Measurements from ENCODE around the gene ENHO.

The ENHO gene

DNA sequence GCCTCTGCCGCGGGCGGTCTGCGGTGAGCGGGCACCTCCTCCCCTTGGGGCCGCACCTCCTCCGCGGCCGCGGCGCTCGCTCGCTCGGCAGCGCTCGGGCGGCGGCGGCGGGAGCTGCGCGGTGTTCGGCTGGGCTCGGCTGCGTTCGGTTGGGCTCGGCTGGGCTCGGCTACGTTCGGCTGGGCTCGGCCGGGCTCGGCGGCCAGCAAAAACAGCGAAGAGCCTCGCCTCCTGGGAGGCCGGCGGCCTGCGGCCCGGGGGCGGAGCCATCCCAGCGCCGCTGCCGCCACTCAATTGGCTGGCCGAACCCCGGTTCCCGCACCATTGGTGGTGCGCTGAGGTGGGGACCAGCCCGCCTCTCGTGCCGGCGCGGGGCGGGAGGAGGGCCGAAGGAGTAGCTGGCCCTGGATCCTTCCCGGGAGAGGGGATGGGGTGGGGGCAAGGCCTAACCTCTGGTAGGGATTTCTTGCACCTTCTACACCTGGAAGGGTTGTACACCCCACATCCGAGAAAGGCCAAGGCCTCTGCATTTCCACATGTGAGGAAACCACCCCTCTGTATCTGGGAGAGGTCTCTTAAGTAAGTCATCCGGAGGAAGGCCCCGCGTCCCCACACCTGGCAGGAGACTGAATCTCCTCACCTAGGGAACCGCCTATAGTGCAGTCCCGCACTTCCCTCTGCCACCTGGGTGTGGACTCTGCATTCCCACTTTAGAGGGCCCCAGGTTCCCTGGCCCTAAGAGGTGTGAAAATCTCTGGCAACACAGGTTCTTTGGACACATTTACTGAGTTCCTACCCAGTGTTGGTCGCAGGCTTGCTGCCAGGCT lies at the start of gene ENHO:
Gene ENHO, minus strand, starts transcription at position 20 of the 827 bp plus-strand sequence. CDS start 1,295 bp downstream, outside the sequence.
- peak; percentile 99 for DNase-seq (ENCODE audit: low spot score)

DNA sequence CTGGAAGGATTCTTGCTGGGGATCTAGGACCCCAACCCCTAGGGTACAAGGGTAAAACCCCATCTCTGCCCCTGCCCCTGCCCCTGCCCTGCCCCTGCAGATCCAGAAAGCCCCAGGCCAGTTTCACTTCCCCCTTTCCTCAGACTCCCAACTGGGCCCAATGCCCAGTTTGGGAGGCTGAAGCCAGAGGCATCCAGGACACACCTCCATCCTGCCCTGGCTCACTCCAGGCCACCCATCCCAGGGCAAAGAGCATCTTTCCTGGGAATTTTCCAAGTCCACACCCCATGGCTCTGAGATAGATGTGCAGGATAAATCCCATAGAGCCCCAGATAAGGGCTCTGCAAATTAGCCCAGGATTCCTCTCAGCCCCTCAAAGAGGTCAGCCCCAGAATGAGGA lies 49.3 kb upstream of the ENHO start:
- DNase-seq (ENCODE audit: low spot score), result no peak

DNA sequence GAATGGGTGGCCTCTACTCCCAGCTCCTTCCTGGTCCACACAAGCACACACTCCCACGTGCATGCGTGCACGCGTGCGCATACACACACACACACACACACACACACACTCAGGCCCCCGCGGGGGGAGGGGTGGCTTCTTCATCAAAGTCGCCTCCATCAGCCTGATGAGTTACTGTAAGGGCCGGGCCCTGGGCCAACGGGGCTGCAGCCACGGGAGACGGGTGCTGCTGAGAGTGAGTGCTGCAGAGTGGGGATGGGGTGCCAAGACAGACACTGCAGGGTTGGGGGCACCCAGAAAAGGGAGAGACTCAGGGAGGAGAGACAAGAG lies 48.7 kb upstream of the ENHO start:
- no peak for DNase-seq (ENCODE audit: low spot score)

DNA sequence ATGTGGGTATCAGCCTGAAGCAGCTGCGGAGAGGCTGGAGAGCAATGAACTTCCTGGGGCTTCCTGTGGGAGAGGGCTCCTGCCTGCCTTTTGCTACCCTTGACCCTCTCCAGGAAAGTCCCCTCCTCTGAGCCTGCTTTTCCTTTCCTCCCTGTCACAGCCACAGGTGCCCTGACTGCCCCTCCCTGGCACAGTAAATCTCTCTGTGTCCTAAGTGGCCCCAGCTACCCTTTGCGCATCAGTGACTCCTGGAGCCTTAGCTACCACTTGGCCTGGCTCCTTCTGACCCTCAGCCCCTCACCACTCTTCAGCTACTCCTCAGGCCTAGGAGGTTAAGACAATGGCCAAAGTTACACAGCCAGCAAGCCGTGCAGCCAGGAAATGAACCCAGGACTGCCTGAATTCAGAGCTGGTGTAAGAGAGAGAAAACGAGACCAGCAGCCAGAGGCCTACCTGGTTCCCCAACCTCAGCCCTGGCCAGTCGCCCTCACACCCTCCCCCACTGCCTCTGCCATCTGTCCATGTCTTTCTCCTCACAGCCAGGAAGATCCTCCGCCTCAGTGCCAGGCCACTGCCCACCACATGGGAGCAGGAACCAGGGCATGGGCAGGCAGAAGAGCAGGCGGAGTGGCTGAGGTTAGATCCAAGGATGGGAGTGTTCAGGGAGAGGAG lies 48.2 kb upstream of the ENHO start:
- DNase-seq (ENCODE audit: low spot score), result no peak

DNA sequence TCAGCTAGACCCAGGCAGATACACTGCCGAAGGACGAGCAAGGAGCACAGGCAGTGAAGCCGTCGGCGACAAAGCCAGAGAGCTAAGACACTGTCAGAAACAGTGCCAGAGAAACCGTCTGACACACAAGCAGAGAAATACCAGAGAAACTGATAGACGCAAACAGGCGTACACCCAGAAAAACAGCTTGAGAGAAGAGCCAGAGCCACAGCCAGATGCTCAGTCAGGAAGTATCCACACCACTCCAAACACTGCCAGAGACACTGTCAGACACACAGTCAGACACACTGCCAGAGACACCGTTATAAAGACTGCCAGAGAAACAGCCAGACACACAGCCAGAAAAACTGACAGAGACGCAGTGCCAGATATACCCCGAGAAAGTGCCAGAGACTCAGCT lies 47.6 kb upstream of the ENHO start:
- no peak for DNase-seq (ENCODE audit: low spot score)

DNA sequence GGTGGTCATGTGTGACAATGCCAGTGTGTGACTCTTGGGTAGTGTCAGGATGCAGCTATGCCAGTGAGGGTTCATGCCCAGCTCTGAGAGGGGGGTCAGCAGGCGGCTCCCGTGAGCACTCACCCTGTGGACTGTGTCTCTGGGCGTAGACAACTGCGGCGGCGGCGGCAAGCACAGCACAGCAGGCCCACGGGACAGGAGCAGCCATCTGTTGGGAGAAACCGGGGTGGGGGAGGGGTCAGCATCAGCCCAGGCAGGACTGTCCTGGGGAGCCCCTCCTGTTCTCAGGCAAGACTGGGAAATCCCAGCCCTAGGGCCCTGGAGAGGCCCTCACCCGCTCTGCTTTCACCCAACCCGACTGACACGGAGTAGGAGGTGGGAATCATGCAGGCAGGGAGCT lies 46.0 kb upstream of the ENHO start:
- no peak for DNase-seq (ENCODE audit: low spot score)

DNA sequence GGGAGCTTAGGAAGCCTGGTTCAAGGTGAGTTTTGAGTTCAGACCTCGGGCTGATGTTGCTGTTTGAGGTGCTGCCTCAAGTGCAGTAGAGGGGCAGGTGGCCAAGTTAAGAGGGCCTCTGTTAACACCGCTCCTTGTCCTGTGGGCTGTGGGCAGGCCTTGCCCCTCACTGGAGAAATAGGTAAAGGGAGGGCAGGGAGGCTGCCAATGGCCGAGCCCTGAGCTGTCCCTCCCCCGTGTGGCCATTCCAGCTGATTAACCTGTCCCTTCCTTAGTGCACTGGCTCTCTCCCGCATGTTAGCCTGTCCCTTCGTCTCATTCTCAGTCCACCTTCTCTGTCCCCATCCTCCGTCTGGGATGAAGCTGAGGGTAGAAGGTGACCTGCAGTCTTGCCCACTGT lies 45.3 kb upstream of the ENHO start:
- DNase-seq (ENCODE audit: low spot score), result no peak

DNA sequence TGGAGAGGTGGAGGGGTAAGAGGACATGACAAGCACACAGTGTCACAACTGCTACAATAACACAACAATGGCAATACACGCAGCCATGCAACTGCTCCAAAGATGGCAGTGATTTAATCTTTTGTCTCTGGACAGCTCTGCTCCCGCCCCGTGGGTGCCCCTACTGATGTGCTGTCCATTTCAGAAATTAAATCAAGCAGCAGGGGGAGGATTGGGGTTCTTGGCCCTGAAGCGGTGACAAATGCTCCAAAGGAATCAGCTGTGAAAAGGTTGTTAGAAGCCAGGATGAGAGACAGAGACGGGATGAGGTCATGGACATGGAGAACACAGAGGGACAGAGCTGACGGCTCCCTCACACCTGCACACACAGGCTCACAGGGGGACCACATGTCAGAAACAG lies 44.2 kb upstream of the ENHO start:
- DNase-seq (ENCODE audit: low spot score), result no peak

DNA sequence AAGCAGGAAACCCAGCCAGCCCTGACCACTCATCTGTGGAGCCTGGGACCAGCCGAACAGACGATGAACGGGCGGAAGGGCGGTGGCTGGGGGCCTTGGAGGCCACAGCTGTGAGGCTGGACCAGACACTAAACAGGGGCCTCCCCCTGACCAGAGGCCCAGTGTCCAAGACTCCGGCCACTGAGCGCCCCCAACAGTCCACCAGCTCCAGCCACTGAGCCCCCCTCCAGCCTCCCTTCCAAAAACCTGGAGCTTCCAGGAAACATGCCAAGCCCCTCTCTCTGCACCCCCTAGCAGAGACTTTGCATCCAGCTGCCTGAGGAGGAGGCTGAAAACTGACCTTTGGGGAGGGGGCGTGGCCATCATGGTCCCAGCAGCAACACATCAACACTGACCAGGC lies 43.5 kb upstream of the ENHO start:
- no peak for DNase-seq (ENCODE audit: low spot score)

DNA sequence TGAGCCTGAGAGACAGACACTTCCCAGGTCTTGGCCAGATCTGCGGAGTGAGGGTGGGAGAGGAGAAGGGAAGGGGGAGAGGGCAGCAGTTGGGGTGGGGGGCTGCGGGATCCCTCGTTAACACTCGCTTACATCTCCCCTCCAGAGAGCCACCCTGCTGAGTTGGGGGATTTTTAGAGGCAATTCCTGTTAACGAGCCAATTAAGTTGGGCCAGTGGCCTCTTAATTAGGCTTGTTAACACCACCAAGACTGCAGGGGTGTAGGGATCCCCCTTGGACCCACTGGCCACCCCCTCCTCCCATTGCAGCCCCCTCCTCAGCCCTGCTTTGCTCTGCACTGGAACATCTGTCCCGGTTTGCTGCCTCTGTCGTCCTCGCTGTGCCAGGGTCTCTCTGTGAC lies 43.1 kb upstream of the ENHO start:
- DNase-seq (ENCODE audit: low spot score), result no peak

DNA sequence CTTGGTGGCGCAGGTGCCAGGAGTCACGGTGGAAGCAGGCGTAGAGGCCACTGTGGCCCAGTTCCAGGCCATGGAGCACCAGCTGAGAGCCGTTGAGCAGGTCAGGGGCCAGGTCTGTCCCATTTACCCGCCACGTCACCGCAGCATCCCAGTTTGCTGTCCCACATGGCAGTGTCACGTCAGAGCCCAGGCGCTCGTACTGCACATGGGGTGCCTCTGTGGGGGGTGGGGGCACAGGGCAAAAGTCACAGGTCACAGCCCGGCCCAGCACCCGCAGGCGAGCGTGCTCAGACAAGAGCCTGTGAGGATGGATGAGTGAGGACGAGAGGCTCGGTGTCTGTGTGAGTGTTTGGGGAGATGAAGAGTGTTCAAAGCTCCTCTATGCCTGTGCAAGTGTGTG lies 41.8 kb upstream of the ENHO start:
- DNase-seq (ENCODE audit: low spot score), result no peak

DNA sequence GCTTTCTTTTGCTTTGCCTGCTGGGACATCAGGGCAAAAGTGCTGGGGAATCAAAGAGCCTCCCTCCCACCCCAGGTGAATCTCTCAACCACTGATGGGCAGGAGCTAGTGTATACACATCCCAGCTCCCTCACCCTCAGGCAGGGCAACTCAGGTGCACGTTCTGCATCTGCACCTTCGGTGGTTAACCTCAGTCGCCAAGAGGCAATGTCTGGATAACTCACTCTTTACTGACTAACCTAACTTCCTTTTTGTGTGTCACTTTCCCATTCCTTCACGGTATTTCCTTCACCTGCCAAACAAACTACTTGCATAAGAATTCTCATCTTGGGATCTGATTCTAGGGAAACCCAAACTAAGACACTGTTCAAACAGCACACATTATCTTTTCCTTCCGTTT lies 40.5 kb upstream of the ENHO start:
- no peak for DNase-seq (ENCODE audit: low spot score)

DNA sequence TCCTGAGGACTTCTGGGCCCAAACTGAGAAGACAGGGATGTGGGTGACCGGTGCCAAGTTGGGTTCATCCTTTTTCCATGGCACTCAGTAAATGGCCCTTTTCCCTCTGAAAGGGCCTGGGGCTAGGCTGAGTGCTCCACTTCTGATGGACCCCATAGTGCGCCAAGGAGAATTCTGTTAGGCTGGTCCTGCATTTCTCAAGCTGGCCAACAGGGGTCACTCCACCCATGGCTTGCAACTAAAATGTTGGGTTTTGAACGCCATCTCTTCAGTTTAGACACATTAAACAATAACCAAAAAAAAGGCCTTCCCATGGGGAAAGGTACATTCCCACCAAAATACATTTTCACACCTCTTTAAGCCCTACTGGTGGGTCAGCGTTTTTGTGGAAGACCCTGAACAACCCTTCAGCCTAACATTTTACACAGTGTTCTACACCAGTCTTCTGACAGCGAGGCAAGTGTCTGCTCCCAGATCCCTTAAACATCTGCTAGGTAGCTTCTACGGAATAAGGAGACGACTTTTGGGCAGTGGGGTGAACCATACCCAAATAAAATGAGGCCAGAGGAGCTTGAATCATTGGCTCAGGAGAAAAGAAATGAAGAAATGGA lies 39.5 kb upstream of the ENHO start:
- DNase-seq (ENCODE audit: low spot score), result no peak

DNA sequence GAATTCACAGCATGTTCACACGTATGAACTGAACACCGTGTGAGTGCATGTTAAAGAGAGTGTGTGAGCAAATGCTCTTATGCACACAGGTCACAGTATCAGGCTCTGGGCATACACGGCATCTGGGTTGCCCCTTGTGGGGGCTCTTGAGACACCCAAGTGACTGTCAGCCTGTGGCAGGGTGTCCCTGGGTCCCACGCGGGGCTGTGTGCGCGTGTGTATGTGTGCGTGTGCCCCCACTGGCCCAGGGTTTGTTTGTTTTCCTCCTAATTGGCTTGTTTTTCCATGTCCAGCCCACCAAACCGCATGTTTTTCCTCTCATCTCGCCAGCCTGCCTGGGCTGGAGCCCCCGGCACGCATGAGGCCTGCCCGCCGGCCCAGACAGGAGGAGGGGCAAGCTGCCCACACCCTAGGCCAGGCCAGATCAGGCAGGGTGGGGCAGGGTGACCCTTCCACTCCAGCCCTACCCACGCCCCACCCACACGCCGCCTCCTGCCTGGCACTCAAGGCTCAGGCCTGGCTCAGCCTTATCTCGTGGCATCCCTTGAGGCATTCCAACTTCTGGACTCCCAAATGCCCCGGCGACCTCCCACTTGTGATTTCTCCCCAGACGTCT lies 37.9 kb upstream of the ENHO start:
- DNase-seq (ENCODE audit: low spot score), result no peak

DNA sequence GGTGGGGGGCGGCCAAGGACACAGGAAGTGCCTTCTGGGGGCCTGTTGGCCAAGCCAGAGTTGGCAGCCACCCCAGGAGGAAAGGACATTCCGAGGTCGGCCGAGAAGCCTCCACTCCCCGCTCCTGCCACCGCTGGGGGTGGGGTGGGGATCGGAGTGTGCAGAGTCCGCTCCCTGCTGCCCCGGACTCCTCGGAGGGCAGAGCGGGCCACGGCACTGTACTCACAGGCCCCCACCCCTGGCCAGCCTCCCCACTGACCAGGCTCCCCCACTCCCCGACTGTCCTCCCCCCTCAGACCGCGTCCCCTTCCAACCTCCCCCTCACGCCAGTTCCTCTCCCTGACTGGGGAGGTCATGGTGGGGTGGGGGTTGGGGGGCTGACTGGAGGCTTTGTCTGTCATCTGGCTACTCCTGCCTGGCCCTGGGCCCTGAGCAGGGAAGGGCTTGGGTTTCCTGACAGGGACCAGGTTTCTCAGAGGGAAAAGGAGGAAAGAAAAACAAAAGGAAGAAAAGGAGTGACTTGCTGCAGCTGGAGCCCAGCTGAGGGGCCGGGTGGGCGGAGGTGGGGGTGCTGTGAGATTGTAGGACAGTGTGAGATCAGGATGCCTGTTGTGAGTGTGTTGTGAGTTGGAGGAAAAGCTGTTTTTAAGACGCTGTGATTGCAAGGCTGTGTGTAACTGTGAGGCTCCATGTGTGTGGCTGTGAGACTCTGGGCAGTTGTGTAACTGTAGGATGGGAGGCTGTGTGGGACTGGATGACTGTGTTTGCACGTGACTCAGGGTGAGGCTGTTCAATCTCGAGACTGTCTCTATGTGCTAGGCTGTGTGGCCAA lies 37.0 kb upstream of the ENHO start:
- DNase-seq (ENCODE audit: low spot score), result peak; percentile 91

DNA sequence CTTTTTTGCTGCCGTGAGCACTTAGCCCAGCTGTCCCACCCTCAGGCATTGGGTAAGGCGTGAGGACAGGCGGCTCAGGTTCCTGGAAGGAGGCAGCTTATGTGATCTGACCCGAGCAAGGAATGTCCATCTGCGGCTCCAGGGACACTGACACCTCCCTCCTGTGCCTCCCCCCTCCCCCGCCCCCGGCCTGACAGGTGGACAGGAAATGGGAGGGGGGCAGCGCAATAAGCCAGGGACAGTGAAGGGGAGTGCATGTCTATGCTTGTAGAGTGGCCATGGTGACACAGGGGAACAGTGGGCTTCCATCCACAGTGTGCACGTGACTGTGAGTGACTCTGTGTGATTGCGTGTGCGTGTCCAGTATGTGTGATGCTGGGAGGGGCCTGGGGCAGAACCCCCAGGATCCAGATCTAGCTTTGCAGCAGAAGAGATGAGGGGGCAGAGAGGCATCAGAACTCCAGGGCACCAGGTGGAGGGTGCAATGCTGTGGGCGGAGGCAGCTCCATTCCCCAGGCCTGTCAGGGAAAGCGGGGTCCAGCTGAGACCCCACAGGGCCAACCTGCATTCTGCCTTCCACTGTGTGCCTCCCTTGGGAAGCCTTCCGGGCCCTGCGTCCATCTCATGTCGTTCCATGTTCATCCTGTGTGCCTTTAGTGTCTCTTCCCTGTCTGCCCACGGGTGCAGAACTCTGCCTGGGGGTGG lies 36.3 kb upstream of the ENHO start:
- no peak for DNase-seq (ENCODE audit: low spot score)

DNA sequence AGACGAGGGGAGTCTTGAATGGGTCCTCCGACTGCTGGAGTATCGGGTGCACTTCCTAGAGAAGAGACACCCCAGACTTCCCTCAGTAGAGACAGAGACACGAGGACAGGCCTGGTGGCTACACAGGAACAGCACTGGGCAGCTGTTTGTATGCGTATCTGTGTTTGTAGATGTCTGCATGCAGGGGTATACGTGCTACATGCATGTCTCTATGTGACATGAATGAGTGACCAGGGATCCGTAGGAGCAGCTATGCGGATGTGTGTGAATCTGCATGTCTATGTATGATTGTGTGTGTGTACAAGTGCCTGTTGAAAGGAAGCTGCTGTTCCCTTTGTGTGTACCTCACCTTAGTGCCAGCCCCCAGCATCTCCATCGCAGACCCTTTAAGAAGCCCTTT lies 35.6 kb upstream of the ENHO start:
- no peak for DNase-seq (ENCODE audit: low spot score)

DNA sequence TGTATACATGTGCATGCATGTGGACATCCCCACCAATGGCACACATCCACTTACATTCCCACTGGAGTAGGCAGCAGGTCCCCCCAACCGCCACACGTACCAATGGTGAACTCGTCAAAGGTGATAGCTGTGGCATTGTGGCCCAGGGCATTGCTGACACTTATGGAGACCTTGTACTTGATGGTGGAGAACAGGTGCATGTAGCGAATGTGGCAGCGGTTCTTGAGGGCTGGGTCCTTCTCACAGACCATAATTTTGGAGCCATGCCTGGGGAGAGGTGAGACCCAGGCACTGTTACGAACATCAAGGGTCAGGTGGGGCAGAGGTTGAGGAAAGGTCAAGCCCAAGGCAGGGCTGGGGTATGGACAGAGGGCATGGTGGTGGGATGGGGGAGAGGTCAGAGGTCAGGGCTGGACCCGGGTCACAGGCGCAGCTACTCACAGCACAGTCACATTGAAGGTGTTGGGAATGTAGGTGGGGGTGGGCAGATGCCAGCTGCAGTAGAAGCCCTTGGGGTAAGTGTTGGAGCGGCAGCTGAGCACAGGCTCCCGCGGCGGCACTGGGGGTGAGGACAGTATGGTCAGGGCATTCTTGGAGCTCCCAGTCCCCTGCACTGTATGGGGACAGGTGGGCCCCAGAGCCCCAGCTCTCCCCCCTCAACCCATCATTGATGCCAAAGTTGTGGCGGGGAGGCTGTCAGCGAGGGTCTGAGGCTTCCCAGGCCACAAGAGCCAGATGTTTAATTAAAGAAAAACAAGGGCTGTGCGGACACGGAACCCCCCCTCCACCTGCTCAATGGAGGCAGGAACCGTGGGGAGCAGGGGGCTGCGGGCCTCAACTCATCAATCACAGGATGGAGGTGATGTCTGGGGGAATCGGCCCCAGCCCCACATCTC lies 34.9 kb upstream of the ENHO start:
- DNase-seq (ENCODE audit: low spot score), result no peak

DNA sequence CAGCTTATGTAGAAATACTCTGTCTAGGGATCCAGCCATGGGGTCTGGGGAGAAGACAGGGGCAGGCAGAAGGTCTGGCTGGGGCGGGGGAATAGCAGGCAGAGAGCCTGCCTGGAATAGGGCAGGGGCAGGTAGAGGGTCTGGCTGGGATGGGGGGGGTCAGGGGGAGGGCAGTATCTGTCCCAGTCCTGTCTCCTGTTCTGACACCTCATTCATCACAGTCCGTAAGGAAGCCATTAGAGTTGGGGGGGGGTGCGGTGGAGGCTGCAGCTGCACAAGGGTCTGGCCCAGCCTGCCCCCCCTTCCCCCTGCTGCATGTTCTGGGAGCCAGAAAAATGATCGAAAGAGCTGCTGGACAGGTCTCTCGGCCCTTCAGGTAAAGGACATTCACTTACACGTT lies 34.2 kb upstream of the ENHO start:
- no peak for DNase-seq (ENCODE audit: low spot score)

DNA sequence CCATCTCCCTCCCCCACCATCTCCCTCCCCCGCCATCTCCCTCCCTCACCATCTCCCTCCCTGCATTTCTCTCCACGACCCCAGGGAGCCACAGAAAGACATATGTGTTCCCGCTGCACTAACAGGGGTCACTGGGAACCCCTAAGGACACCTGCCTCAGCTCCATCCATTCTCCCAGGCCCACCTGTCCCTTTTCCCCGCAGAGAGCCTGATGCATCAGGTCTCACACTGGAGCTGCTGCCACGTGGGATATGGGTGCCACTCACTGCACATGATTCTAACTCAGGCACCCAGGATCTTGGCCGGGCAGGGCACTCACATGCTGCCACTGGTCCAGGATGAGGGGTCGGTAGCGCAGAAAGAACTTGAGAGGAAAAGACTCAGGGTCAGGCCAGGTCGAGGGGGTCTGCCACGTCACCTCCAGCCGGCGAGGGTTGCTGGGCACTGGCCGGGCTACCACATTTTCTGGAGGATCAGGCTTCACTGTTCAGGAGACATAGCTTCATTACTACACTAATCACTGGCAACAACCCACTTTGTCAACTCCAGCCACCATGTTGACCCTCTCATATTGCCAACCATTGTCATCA lies 33.2 kb upstream of the ENHO start:
- no peak for DNase-seq (ENCODE audit: low spot score)
